Colon (tissue), 2 donors: Measurements from ENCODE around the gene SYTL3.
A peak's percentile ranks its signal among the peaks of the same experiment; 100 is the strongest.

Experiments
- FAIRE-seq: peaks from 2 replicates; lab custom pipeline; 2012; peaks lifted over from hg19 to GRCh38; lab: Jason Lieb, UNC
- donor health status: control.
- donor health status: control.

Gene SYTL3

GRCh38 chr6:158799051-158799792 is 149.4 kb downstream of the SYTL3 start:
- no peak for FAIRE-seq

DNA sequence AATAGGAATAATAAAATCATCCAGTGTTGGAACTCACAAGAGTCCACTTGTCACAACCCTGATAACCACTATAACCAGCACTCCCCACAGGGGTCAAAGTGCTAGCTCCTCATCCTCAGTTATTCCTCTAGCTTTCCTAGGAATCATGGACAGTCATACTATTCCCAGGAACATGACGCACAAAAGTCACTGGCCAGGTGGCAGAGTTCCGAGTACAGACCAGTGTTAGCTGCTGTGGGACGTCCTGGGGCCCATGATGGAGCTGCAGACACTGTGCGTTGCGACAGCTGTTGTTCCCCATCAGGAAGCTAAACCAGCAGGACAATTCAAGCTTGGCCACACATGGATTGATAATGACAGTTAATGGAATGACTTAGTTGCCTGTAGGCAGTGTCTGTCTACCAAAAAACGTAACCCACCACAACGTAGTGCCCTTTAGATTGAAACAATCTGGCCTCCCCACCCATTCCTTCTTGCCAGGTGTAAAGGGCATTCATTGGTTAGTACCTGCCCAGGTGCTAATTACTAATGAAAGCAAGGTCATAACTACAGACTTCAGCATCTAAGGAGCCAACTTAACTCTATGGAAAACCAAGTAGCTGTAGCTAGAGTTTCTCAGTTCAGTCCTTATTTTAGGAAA is 151.9 kb downstream of the SYTL3 start:
- FAIRE-seq, result peak; percentile 68

- FAIRE-seq, result no peak
Measured at GRCh38 chr6:158803733-158804143, 153.9 kb downstream of the SYTL3 start.

- FAIRE-seq, result no peak
Measured at GRCh38 chr6:158804207-158804606, 154.4 kb downstream of the SYTL3 start.

DNA sequence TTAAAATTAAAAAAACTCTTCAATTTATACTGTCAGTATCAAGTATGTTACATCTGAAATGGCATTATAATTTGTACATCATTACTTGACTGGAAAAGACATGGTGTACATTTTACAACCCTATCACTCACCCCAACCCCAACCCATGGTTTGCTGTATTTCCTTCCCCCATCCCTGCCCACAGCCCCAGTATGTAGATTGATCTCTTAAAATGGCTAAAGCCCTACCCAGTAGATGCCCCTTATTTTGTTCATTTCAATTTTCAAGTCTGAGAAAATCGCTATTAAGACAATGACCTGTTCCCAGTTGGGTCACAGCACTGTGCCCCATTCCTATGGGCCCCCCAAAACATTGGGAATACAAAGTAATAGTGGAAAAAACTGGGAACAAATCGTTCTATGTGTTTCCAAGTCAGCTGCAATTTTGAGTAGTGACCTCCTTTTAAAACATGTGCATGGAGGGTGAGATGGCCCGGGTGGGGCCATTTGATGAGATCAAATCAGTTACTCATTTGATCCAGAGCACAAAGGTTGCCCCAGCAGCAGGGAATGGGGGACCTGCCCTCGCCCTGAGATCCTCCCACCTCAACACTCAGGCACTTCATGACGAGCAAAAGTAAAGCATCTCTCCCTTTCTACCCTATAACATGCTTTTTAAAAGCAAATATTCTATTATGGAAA is 156.0 kb downstream of the SYTL3 start:
- FAIRE-seq, result no peak

- no peak for FAIRE-seq
Measured at GRCh38 chr6:158807515-158808441, 157.9 kb downstream of the SYTL3 start.

DNA sequence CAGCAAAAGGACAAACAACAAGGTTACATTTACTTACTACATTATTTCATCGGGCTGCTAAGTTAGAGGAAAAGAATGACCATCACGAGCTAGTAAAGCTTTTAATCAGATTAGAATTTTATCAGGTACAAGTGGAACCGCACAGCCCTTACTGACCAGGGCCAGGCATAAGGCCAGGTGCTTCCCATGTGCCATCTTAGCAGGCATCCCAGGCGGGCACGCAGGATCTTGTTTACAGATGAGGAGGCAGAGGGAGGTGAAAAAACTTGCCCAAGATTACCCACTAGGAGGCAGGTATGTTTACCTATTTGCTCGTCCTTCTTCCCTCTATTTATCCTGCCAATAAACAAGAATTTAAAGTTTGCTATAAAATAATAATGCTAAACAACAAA is 158.6 kb downstream of the SYTL3 start:
- no peak for FAIRE-seq

GRCh38 chr6:158808941-158809678 is 159.3 kb downstream of the SYTL3 start:
- FAIRE-seq, result no peak

- FAIRE-seq, result no peak
Measured at GRCh38 chr6:158810155-158811095, 160.6 kb downstream of the SYTL3 start.

DNA sequence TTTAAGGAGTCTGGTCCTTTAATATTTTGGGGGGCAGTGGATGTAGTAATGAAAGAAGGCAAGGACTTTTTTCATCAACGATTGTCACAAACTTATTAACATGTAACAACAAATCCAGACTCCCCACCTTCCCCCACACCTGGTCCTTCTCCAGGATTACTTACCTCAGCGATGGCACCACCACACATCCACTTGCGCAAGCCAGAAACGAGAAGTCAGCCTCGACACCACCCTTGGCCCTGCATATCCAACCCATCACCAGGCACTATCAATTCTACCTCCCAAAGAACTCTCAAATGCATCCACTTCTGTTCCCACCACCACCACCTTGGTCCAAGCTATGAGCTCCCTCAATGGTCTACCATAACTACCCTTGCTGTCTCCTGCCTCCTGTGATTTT is 162.8 kb downstream of the SYTL3 start:
- FAIRE-seq, result no peak

- no peak for FAIRE-seq
Measured at GRCh38 chr6:158813032-158813431, 163.2 kb downstream of the SYTL3 start.
